Nephron progenitor cell (in vitro differentiated cells): ENCODE data around the gene OR5T3.
"Not testable (repeated sequence)": the region's sequence is repeated elsewhere in the genome, so short reads cannot be mapped to it uniquely, and the experiment has no call there.

Experiments used
- DNase-seq: peaks from one replicate; pipeline ENCODE4 v3.0.0; 2021
- H3K27ac Mint-ChIP-seq: 2 replicates; pipeline ENCODE4 v1.8.0; 2021; ENCODE audit warnings: mild to moderate bottlenecking, moderate library complexity, mixed read lengths
- H3K27me3 Mint-ChIP-seq: 2 replicates; pipeline ENCODE4 v1.8.0; 2021; ENCODE audit warnings: mild to moderate bottlenecking, low read depth, mixed read lengths; ENCODE audit not compliant: poor library complexity
- H3K36me3 Mint-ChIP-seq: 2 replicates; pipeline ENCODE4 v1.8.0; 2021; ENCODE audit warnings: low read depth, mixed read lengths
- H3K4me1 Mint-ChIP-seq: 2 replicates; pipeline ENCODE4 v1.8.0; 2021; ENCODE audit warnings: mixed read lengths
- H3K4me3 Mint-ChIP-seq: 2 replicates; pipeline ENCODE4 v1.8.0; 2021; ENCODE audit warnings: mild to moderate bottlenecking, moderate library complexity, mixed read lengths
- H3K9me3 Mint-ChIP-seq: 2 replicates; pipeline ENCODE4 v1.8.0; 2021; ENCODE audit warnings: mild to moderate bottlenecking, moderate library complexity, mixed read lengths
- TF ChIP-seq, protein P1 (sequence below): fragments of 200-600 bp; sonication (generic); IDR thresholded peaks from 2 replicates; pipeline ENCODE4 v1.5.0; 2021; ENCODE audit warnings: antibody characterized with exemption

Gene OR5T3

DNA sequence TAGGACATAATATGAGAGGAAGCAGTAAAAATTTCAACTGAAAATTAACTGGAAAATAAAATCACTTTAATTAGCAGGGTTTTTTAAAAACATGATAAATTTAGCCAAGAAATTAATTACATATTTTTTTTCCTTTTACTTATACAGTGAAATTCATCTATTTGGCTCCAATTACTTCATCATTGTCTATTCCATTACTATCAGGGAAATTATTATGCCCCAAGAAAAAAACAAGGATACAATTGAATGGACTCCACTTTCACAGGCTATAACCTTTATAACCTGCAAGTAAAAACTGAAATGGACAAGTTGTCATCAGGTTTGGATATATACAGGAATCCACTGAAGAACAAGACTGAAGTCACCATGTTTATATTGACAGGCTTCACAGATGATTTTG, at the start of gene OR5T3:
OR5T3 (plus strand) TSS at position 301 of the 400 bp plus-strand sequence; CDS start at position 301, 0 bp downstream.
- H3K4me3 Mint-ChIP-seq: no peak within 1 kb of the TSS
- TF ChIP-seq, protein P1, sequence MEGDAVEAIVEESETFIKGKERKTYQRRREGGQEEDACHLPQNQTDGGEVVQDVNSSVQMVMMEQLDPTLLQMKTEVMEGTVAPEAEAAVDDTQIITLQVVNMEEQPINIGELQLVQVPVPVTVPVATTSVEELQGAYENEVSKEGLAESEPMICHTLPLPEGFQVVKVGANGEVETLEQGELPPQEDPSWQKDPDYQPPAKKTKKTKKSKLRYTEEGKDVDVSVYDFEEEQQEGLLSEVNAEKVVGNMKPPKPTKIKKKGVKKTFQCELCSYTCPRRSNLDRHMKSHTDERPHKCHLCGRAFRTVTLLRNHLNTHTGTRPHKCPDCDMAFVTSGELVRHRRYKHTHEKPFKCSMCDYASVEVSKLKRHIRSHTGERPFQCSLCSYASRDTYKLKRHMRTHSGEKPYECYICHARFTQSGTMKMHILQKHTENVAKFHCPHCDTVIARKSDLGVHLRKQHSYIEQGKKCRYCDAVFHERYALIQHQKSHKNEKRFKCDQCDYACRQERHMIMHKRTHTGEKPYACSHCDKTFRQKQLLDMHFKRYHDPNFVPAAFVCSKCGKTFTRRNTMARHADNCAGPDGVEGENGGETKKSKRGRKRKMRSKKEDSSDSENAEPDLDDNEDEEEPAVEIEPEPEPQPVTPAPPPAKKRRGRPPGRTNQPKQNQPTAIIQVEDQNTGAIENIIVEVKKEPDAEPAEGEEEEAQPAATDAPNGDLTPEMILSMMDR: no peak
- no peaks in the 10 kb centered on the region for H3K36me3 Mint-ChIP-seq
- no peak for DNase-seq
- H3K4me1 Mint-ChIP-seq: no peaks in the 10 kb centered on the region
- no peaks in the 10 kb centered on the region for H3K9me3 Mint-ChIP-seq
- no peaks in the 10 kb centered on the region for H3K27me3 Mint-ChIP-seq
- H3K27ac Mint-ChIP-seq: no peak within 1 kb of the TSS

DNA sequence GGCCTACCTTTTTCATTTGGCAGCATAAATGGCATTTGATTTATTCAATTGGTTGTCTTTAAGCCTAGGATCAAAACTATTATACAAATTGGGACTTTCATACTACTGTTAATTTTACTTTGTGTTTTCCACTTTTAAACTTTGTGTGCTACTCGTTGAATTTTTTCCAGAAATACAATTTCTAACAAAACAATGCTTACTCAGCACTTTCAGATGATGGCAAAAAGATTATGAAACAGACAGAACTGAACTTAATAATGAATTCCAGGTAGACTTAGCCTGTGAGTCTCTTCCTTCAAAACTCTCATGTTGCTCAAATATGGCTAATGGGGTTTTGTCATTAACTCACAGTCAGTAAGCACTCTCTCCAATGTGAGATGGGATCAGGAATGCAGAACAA, 44.3 kb upstream of the OR5T3 start:
- TF ChIP-seq, protein P1: no peak
- DNase-seq: no peak
- Mint-ChIP-seq H3K27ac (no peak overlapping the region), H3K27me3 (no peaks in the 10 kb centered on the region), H3K4me1 (no peaks in the 10 kb centered on the region), H3K4me3 (no peak overlapping the region), H3K36me3 (no peaks in the 10 kb centered on the region), H3K9me3 (peaks cover 7% of the 10 kb centered on the region)

- TF ChIP-seq, protein P1: no peak
- H3K27ac Mint-ChIP-seq: no peak overlapping the region
- H3K9me3 Mint-ChIP-seq: peaks cover 43% of the 10 kb centered on the region
- H3K27me3 Mint-ChIP-seq: no peaks in the 10 kb centered on the region
- no peaks in the 10 kb centered on the region for H3K4me1 Mint-ChIP-seq
- H3K36me3 Mint-ChIP-seq: peaks cover 5% of the 10 kb centered on the region
- no peak overlapping the region for H3K4me3 Mint-ChIP-seq
- DNase-seq: no peak
These were observed 37.5 kb upstream of the OR5T3 start for GRCh38 chr11:56214537-56214936.

GRCh38 chr11:56219735-56220134, 32.3 kb upstream of the OR5T3 start:
- H3K4me3 Mint-ChIP-seq, H3K36me3 Mint-ChIP-seq: not testable (repeated sequence)

DNA sequence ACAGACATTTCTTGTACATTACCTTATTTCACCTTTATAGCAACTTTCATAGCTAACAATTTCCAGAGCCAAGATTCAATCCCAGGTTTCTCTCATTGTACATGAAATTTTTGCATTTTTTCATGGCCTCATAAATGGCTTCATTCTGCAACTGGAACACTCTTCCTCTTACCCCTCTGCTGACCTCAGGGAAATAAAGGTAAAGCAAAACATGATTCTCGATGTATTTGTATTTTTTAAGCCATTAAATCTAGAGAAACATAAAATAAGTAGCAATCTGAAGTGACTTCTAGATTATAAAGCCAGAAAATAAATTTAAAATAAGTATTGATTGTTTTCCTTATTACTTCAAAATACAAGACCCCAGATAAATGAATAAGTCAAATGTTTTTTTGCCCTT, 17.9 kb upstream of the OR5T3 start, which contains the start of gene OR5T2:
OR5T2 (minus strand) TSS at position 101 of the 400 bp plus-strand sequence. CDS start 1,193 bp downstream, outside the sequence.
- DNase-seq: no peak
- Mint-ChIP-seq H3K27me3 (no peaks in the 10 kb centered on the region), H3K36me3 (no peaks in the 10 kb centered on the region), H3K27ac (no peak within 1 kb of the TSS), H3K9me3 (no peaks in the 10 kb centered on the region), H3K4me1 (no peaks in the 10 kb centered on the region), H3K4me3 (no peak within 1 kb of the TSS)
- TF ChIP-seq, protein P1: no peak

More at GRCh38 chr11:56219735-56220134, 32.3 kb upstream of the OR5T3 start:
- H3K27ac Mint-ChIP-seq, DNase-seq, H3K27me3 Mint-ChIP-seq, H3K4me1 Mint-ChIP-seq: not testable (repeated sequence)
- H3K9me3 Mint-ChIP-seq: peaks cover 54% of the 10 kb centered on the region

- no peak for DNase-seq
- TF ChIP-seq, protein P1: no peak
- Mint-ChIP-seq H3K9me3 (peaks cover 11% of the 10 kb centered on the region), H3K36me3 (no peaks in the 10 kb centered on the region), H3K27me3 (no peaks in the 10 kb centered on the region), H3K4me3 (no peak overlapping the region), H3K27ac (no peak overlapping the region), H3K4me1 (no peaks in the 10 kb centered on the region)
These were observed 19.0 kb downstream of the OR5T3 start for GRCh38 chr11:56271092-56271491.
